Measurements from ENCODE around the gene SPAG6.

The SPAG6 gene

GRCh38 chr10:22437620-22438588 is 92.6 kb downstream of the SPAG6 start:
- FAIRE-seq: no peak

- FAIRE-seq: no peak
Observed at GRCh38 chr10:22438711-22439110, 93.4 kb downstream of the SPAG6 start.

GRCh38 chr10:22442063-22442462 is 96.8 kb downstream of the SPAG6 start:
- no peak for FAIRE-seq

- FAIRE-seq: no peak
Observed at GRCh38 chr10:22442468-22442867, 97.2 kb downstream of the SPAG6 start.

GRCh38 chr10:22443175-22443901 is 98.0 kb downstream of the SPAG6 start:
- FAIRE-seq: no peak

GRCh38 chr10:22444219-22444788 is 99.0 kb downstream of the SPAG6 start:
- FAIRE-seq: no peak

- no peak for FAIRE-seq
Observed at GRCh38 chr10:22445495-22445894, 100.2 kb downstream of the SPAG6 start.

- FAIRE-seq: no peak
Observed at GRCh38 chr10:22447068-22447467, 101.8 kb downstream of the SPAG6 start.

GRCh38 chr10:22451346-22451745 is 106.0 kb downstream of the SPAG6 start:
- no peak for FAIRE-seq

- no peak for FAIRE-seq
Observed at GRCh38 chr10:22453320-22453719, 108.0 kb downstream of the SPAG6 start.

- no peak for FAIRE-seq
Observed at GRCh38 chr10:22453948-22454591, 108.8 kb downstream of the SPAG6 start.

- no peak for FAIRE-seq
Observed at GRCh38 chr10:22454634-22455033, 109.3 kb downstream of the SPAG6 start.

GRCh38 chr10:22455068-22455857 is 110.0 kb downstream of the SPAG6 start:
- no peak for FAIRE-seq

- FAIRE-seq: no peak
Observed at GRCh38 chr10:22456486-22456885, 111.2 kb downstream of the SPAG6 start.

- FAIRE-seq: no peak
Observed at GRCh38 chr10:22458272-22459038, 113.2 kb downstream of the SPAG6 start.

GRCh38 chr10:22459496-22459895 is 114.2 kb downstream of the SPAG6 start:
- no peak for FAIRE-seq

- FAIRE-seq: no peak
Observed at GRCh38 chr10:22460101-22460500, 114.8 kb downstream of the SPAG6 start.

GRCh38 chr10:22460531-22461403 is 115.5 kb downstream of the SPAG6 start:
- no peak for FAIRE-seq

- no peak for FAIRE-seq
Observed at GRCh38 chr10:22461891-22462290, 116.6 kb downstream of the SPAG6 start.

- no peak for FAIRE-seq
Observed at GRCh38 chr10:22463255-22463654, 118.0 kb downstream of the SPAG6 start.
